K562 (cell line): ENCODE data around the gene LAMC1. TPM values are rescaled to one million over a fixed set of nuclear protein-coding genes. Genes with fewer than 3 reads are reported as not detected.

ENCODE experiments used
- ATAC-seq: fragments of 200-7000 bp; cut with Tn5 transposase; 3 replicates; pipeline ENCODE4 v1.9.1; 2020; ENCODE audit warnings: moderate library complexity
- BruUV-seq: library from RNA; stranded (reverse); fragments of 400-500 nt; replicated peaks from 2 replicates; lab custom pipeline; 2021; lab: Mats Ljungman, UMichigan
- CTCF ChIA-PET: fragments of 300-600 bp; formaldehyde crosslinking; extraction: SDS; loops from one replicate; lab custom pipeline; 2021; ENCODE audit warnings: low intra/inter-chr PET ratio; lab: Yijun Ruan, JAX
- POLR2A ChIA-PET: fragments of 300-600, 350-650 bp; sonication (Branson Sonifier 250); formaldehyde crosslinking; extraction: SDS; loops from one replicate; lab custom pipeline; 2021; ENCODE audit warnings: antibody characterized with exemption, inconsistent platforms; lab: Yijun Ruan, JAX
- DNase-seq, 4 experiments: peaks; one replicate each; pipeline versions ENCODE4 v3.0.0 to v3.0.0-alpha.2; 2011 to 2018; ENCODE audit warnings: low spot score in 3 of 4, mixed read lengths in 3 of 4; ENCODE audit errors: extremely low read depth in 1 of 4
- FAIRE-seq: peaks from 2 replicates; lab custom pipeline; 2011; peaks lifted over from hg19 to GRCh38; lab: Jason Lieb, UNC
- H2AFZ ChIP-seq: 2 replicates; pipeline ENCODE4 v1.6.0; 2011; ENCODE audit warnings: low read depth, low read length, control low read depth, inconsistent platforms
- H3K27ac ChIP-seq: fragments of 200-600 bp; 3 replicates; pipeline ENCODE4 v1.8.0; 2011; ENCODE audit warnings: low read depth, mild to moderate bottlenecking, control low read depth, inconsistent platforms, low read length, moderate library complexity, mixed read lengths; ENCODE audit errors: extremely low read depth
- H3K27me3 ChIP-seq, 2 experiments: fragments of 300-600 bp in 1 of 2; 2 replicates in 1 of 2; 3 replicates in 1 of 2; pipeline versions ENCODE4 v1.6.0 to v1.8.0; 2011; ENCODE audit warnings: inconsistent platforms in 2 of 2, low read length in 2 of 2, mild to moderate bottlenecking in 1 of 2, mixed read lengths in 1 of 2, moderate library complexity in 1 of 2; ENCODE audit not compliant: control insufficient read depth in 2 of 2, insufficient read depth in 2 of 2
- H3K36me3 ChIP-seq: fragments of 300-600 bp; 3 replicates; pipeline ENCODE4 v1.8.0; 2011; ENCODE audit warnings: mild to moderate bottlenecking, low read length, inconsistent platforms; ENCODE audit not compliant: control insufficient read depth, insufficient read depth
- H3K4me1 ChIP-seq, 2 experiments: fragments of 200-600 bp in 1 of 2; replicated peaks in 1 of 2; 2 replicates in 1 of 2; 3 replicates in 1 of 2; pipeline versions ENCODE4 v1.5.1 to v1.8.0; 2011; ENCODE audit warnings: inconsistent platforms in 2 of 2, low read length in 2 of 2, mild to moderate bottlenecking in 1 of 2, mixed read lengths in 1 of 2, moderate library complexity in 1 of 2; ENCODE audit not compliant: control insufficient read depth in 2 of 2, insufficient read depth in 2 of 2
- H3K4me2 ChIP-seq: 2 replicates; pipeline ENCODE4 v1.6.1; 2011; ENCODE audit warnings: low read length, control low read depth, inconsistent platforms, mixed read lengths; ENCODE audit not compliant: insufficient read depth
- H3K4me3 ChIP-seq: fragments of 200-600 bp; sonication (generic), shearing (Covaris generic); 2 replicates; pipeline ENCODE4 v1.5.1; 2016; ENCODE audit warnings: control low read depth, inconsistent platforms
- H3K79me2 ChIP-seq: fragments of 200-600 bp; 3 replicates; pipeline ENCODE4 v1.8.0; 2011; ENCODE audit warnings: low read length, inconsistent platforms; ENCODE audit not compliant: control insufficient read depth, insufficient read depth
- H3K9ac ChIP-seq, 2 experiments: 2 replicates each; pipeline versions ENCODE4 v1.6.0 to v1.6.1; 2011; ENCODE audit warnings: low read depth in 2 of 2, low read length in 2 of 2, control low read depth in 1 of 2, inconsistent platforms in 1 of 2, mild to moderate bottlenecking in 1 of 2, mixed read lengths in 1 of 2; ENCODE audit not compliant: insufficient read depth in 1 of 2
- H3K9me1 ChIP-seq: one replicate; pipeline ENCODE4 v1.6.0; 2011; ENCODE audit warnings: inconsistent platforms, mild to moderate bottlenecking, low read length, moderate library complexity; ENCODE audit not compliant: control insufficient read depth, insufficient read depth
- H3K9me3 ChIP-seq: replicated peaks from 2 replicates; pipeline ENCODE4 v1.5.1; 2011; ENCODE audit warnings: low read depth, low read length, inconsistent platforms; ENCODE audit not compliant: control insufficient read depth, insufficient read depth
- H4K20me1 ChIP-seq: replicated peaks from 2 replicates; pipeline ENCODE4 v1.6.1; 2011; ENCODE audit warnings: low read length, inconsistent platforms, mixed read lengths; ENCODE audit not compliant: control insufficient read depth, insufficient read depth
- FIP1L1 ChIP-seq: fragments of 200-400 bp; formaldehyde crosslinking; IDR thresholded peaks from 2 replicates; pipeline ENCODE4 v1.6.1; 2018; ENCODE audit warnings: mild to moderate bottlenecking, low read depth, low read length; ENCODE audit not compliant: poor library complexity, severe bottlenecking
- MCM7 ChIP-seq, 2 experiments: fragments of 450-650 bp; IDR thresholded peaks; 2 replicates each; pipeline ENCODE4 v1.6.1; 2016 to 2018
- MEF2A ChIP-seq: IDR thresholded peaks from 2 replicates; pipeline ENCODE4 v1.6.1; 2011; ENCODE audit warnings: low read depth, mild to moderate bottlenecking, low read length, moderate library complexity; ENCODE audit not compliant: control insufficient read depth
- SRSF7 ChIP-seq: fragments of 200-400 bp; formaldehyde crosslinking; optimal IDR thresholded peaks from 2 replicates; pipeline ENCODE3; 2017; ENCODE audit warnings: mild to moderate bottlenecking, low read depth, low read length
- TFAP4 ChIP-seq: sonication (generic); formaldehyde crosslinking; IDR thresholded peaks from 2 replicates; pipeline ENCODE4 v1.8.0; 2022; ENCODE audit warnings: missing genetic modification reagents, mild to moderate bottlenecking, moderate library complexity, borderline replicate concordance
- THAP12 ChIP-seq: fragments of 250-450 bp; sonication (Bioruptor Pico); IDR thresholded peaks from 2 replicates; pipeline ENCODE4 v1.9.0; 2021; ENCODE audit warnings: mild to moderate bottlenecking, inconsistent platforms
- TRIM24 ChIP-seq, 2 experiments: fragments of 450-650 bp; IDR thresholded peaks; 2 replicates each; pipeline ENCODE4 v1.6.1; 2016
- ZC3H4 ChIP-seq: sonication (generic); formaldehyde crosslinking; IDR thresholded peaks from 2 replicates; pipeline ENCODE4 v1.9.0; 2021; ENCODE audit warnings: missing genetic modification reagents, borderline replicate concordance
- ZNF316 ChIP-seq: fragments of 450-650 bp; IDR thresholded peaks from 2 replicates; pipeline ENCODE4 v1.6.1; 2016
- ZNF79 ChIP-seq: fragments of 250-450 bp; sonication (Bioruptor Pico); IDR thresholded peaks from 2 replicates; pipeline ENCODE4 v1.4.0; 2020; ENCODE audit warnings: low read depth, mild to moderate bottlenecking, moderate library complexity
- WGBS: fragments of 100-300 bp; shearing (Covaris generic); methylation state at CpG from one replicate; pipeline ENCODE4 v1.1.6; 2016; ENCODE audit warnings: low coverage, mixed read lengths; ENCODE audit not compliant: insufficient coverage; ENCODE audit errors: missing lambda C conversion rate; 5-methylcytosine and 5-hydroxymethylcytosine counted together
- in situ Hi-C: fragments of 300-500 bp; cut with MboI; formaldehyde crosslinking; loops from 4 replicates; pipeline ENCODE4 v1.15.0; 2018; ENCODE audit warnings: inconsistent platforms, mixed read lengths
- intact Hi-C: fragments of 100-400 bp; cut with micrococcal nuclease; formaldehyde crosslinking; loops from 2 replicates; pipeline ENCODE4 v1.14.2; 2022
- polyA plus RNA-seq, 8 experiments: library from polyadenylated mRNA; depleted of rRNA in 4 of 8; stranded (reverse) in 5 of 8; unstranded in 3 of 8; fragments of >200 nt; fragmentation: Nextera tagmentation in 2 of 8; fragmentation: Illumina TruSeq in 1 of 8; extraction: Ambion mirVana in 2 of 8; extraction: Trizol in 1 of 8; gene quantifications; 2 replicates each; pipeline versions ENCODE4 v1.2.1 to v1.2.3, GENCODE V29; 2011 to 2014; ENCODE audit warnings: inconsistent platforms in 1 of 8, missing spikeins in 1 of 8
- total RNA-seq, 7 experiments: library from RNA; depleted of rRNA in 6 of 7; stranded (reverse); fragments of >200 nt in 6 of 7; fragmentation: Illumina TruSeq in 2 of 7; extraction: Trizol in 2 of 7; gene quantifications; 2 replicates each; pipeline versions ENCODE4 v1.2.1 to v1.2.3, GENCODE V29; 2011 to 2021; ENCODE audit warnings: low replicate concordance in 1 of 7

LAMC1 gene
- total and polyA plus RNA-seq, 9 of the 15 experiments (the other 6 are each of a cell fraction or from before 2014, with no cell fraction given): 0.07 to 0.71 (median 0.13) TPM; not detected in 2

DNA sequence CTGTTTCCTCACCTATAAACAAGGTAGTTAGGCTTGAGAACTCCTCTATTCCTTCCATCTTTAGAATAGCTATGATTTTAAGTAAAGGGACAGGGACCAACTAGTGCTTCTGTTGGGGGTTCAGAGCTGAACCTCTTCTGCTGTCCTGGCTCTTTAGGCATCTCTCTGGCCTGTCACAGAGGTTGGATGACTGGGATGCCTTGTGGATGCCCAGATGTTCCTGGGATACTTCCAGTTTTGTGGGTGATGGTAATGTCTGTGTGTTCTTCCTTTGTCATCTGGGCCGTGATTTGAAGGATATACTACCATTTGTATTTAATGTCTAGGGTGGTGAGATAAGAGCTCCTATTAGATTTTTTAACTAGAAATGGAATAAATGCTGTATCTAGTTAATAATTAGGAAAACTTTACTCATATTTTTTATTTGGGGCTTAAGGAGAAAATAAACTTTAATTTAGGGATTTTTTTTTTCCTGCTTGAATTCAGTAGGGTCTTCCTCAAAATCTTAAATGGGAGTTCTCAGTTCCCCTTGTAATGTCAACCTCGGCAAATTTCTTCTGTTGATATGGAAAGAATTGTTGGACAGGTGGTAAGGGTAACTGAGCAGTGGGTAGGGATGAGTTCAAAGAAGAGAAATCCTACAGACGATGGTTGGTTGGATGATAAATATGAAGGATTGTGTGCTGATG lies 47.2 kb downstream of the LAMC1 start:
- no peaks in the 10 kb centered on the region for H3K9me3 ChIP-seq
- H3K9ac ChIP-seq: no peak overlapping the region
- BruUV-seq: no TSS peak
- ChIA-PET POLR2A (interaction anchor here (1.6 kb wide), 1 partner anchor 13 kb away, joined by 4 read pairs; no protein-coding TSS in a partner anchor), CTCF (interaction anchor here (0.6 kb wide), 1 partner anchor 1192 kb away, joined by 3 read pairs; no protein-coding TSS in a partner anchor)
- no peak for TF ChIP-seq TRIM24 (IDR thresholded peaks at IDR 0.05)
- TF ChIP-seq ZNF79: no peak
- no peak overlapping the region for H3K27ac ChIP-seq
- no peak overlapping the region for H3K4me3 ChIP-seq
- no peaks in the 10 kb centered on the region for H3K9me1 ChIP-seq
- no peaks in the 10 kb centered on the region for H4K20me1 ChIP-seq
- no peak overlapping the region for H2AFZ ChIP-seq
- intact Hi-C loops (no loop called here), in situ Hi-C loops (no loop called here)
- FAIRE-seq: no peak
- H3K27me3 ChIP-seq: 0 out of 5 replicates have a peak, but pooled peaks cover 0 to 2% of the 10 kb centered on the region in 2 experiments
- H3K4me1 ChIP-seq: no peaks in the 10 kb centered on the region
- no peak for ATAC-seq
- H3K4me2 ChIP-seq: no peak overlapping the region
- no peak for DNase-seq
- no peaks in the 10 kb centered on the region for H3K36me3 ChIP-seq
- 0% methylated on average over 3 of the region's 3 CpGs for WGBS
- no peaks in the 10 kb centered on the region for H3K79me2 ChIP-seq

DNA sequence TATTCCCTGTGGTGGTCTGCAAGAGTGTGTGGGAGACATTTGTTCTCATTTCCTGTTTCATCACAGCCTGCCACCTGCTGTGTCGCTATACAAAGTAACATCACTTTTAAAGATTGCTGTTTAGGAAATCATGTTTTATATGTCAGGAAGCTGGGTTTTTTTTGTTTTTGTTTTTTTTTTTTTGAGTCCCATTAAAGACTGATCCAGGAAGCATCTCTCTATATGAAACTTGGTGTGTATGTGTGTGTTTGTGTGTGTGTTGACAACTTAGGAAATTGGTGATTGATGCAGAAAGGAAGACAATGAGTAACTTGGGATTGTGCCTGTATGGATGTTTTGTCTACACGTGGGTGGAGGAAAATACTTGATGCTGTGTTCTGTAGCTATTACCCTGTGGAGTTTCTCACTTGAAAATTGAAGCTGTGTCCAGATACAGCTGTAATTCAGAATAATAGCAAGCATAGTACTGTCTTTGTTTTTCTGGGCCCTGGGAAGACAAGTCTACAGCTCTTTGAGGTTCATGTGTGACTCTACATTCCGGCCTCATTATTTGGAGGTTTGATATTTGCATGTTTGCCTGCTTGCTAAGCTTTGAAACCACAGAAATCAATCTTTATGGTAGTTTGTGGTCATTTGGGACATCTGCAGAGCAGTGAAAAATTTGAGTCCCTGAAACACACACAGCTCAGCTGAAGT lies 47.9 kb downstream of the LAMC1 start:
- WGBS: 0% methylated on average over 3 of the region's 3 CpGs
- no peak overlapping the region for H2AFZ ChIP-seq
- ATAC-seq (no peak), DNase-seq (no peak), FAIRE-seq (no peak)
- BruUV-seq: no TSS peak
- H3K9me1 ChIP-seq: no peaks in the 10 kb centered on the region
- ChIA-PET CTCF (interaction anchor here (0.6 kb wide), 1 partner anchor 1191 kb away, joined by 3 read pairs; no protein-coding TSS in a partner anchor), POLR2A (interaction anchor here (0.5 to 2.0 kb wide), 4 partner anchors 9 to 377 kb away, joined by 3 to 7 read pairs (median 4); no protein-coding TSS in a partner anchor)
- no peaks in the 10 kb centered on the region for H3K36me3 ChIP-seq
- in situ Hi-C loops: no loop called here
- no peak overlapping the region for H3K9ac ChIP-seq
- no peaks in the 10 kb centered on the region for H3K79me2 ChIP-seq
- intact Hi-C loops: no loop called here
- no peaks in the 10 kb centered on the region for H3K9me3 ChIP-seq
- 0 out of 5 replicates have a peak, but pooled peaks cover 0 to 2% of the 10 kb centered on the region in 2 experiments for H3K27me3 ChIP-seq
- H3K4me1 ChIP-seq: no peaks in the 10 kb centered on the region
- no peak overlapping the region for H3K4me2 ChIP-seq
- no peaks in the 10 kb centered on the region for H4K20me1 ChIP-seq
- no peak overlapping the region for H3K27ac ChIP-seq
- no peak overlapping the region for H3K4me3 ChIP-seq
- no peak for TF ChIP-seq MCM7 (IDR thresholded peaks at IDR 0.05)
- TF ChIP-seq MEF2A: no peak
- TF ChIP-seq ZC3H4 (CRISPR knock-in tag): no peak
- TF ChIP-seq FIP1L1: no peak
- no peak for TF ChIP-seq TFAP4
- no peak for TF ChIP-seq SRSF7
- TF ChIP-seq ZNF316: no peak
- no peak for TF ChIP-seq THAP12 (CRISPR knock-in tag)
